SK-N-MC (cell line): ENCODE results near the gene RTL9.

Experiments used
- EZH2 ChIP-seq: fragments of 200-600 bp; sonication (generic); IDR thresholded peaks from one replicate; pipeline ENCODE4 v1.6.1; 2017; ENCODE audit warnings: antibody characterized with exemption
- FOXP2 ChIP-seq: optimal IDR thresholded peaks from 2 replicates; pipeline ENCODE3; 2011; ENCODE audit warnings: mild to moderate bottlenecking, moderate library complexity; ENCODE audit not compliant: insufficient read depth; ENCODE audit errors: extremely low read length, control extremely low read depth
- POLR2AphosphoS5 ChIP-seq: IDR thresholded peaks from 2 replicates; pipeline ENCODE4 v1.6.1; 2012; ENCODE audit warnings: mild to moderate bottlenecking, low read depth, low read length, borderline replicate concordance

DNA sequence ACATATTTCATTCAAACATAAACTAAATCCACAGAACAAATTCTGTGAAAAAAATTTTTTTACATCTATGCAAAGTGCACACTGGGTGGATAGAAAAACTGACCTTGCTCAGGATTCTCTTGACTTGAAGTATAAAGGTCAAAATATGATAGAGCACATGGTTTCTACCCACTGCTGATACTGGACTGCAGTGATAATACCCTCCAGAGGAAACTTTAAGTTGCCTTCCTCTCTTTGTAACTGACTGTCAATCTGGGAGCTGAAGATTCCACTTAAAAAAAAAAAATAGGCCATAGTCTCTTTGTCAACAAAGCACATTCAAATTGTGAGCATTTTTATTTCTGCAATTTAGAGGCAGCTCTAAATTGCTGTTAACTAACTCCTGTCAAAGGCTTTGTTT, 37.6 kb upstream of the RTL9 start:
- TF ChIP-seq EZH2, result no peak
- TF ChIP-seq POLR2AphosphoS5, result no peak
- TF ChIP-seq FOXP2, result no peak
